Neural cell (in vitro differentiated cells): Measurements from ENCODE around the gene CASP10.

Experiments
- EP300 ChIP-seq: fragments of 450-650 bp; conservative IDR thresholded peaks from 2 replicates; pipeline ENCODE4 v1.6.1; 2014; ENCODE audit warnings: antibody characterized with exemption, mild to moderate bottlenecking, moderate library complexity; ENCODE audit not compliant: poor library complexity, severe bottlenecking
- EZH2 ChIP-seq: fragments of 200-600, 300-800 bp; shearing (Covaris generic), sonication (generic); IDR thresholded peaks from 2 replicates; pipeline ENCODE4 v1.6.1; 2014; ENCODE audit warnings: antibody characterized with exemption, low read length, borderline replicate concordance, mild to moderate bottlenecking; ENCODE audit not compliant: insufficient read depth, poor library complexity, severe bottlenecking
- MXI1 ChIP-seq: fragments of 450-650 bp; conservative IDR thresholded peaks from 2 replicates; pipeline ENCODE4 v1.6.1; 2014; ENCODE audit warnings: antibody characterized with exemption, mild to moderate bottlenecking; ENCODE audit not compliant: poor library complexity, severe bottlenecking
- POLR2AphosphoS5 ChIP-seq: IDR thresholded peaks from 2 replicates; pipeline ENCODE4 v1.6.1; 2012
- RAD21 ChIP-seq: fragments of 450-650 bp; conservative IDR thresholded peaks from 2 replicates; pipeline ENCODE4 v1.6.1; 2014; ENCODE audit warnings: antibody characterized with exemption, mild to moderate bottlenecking, moderate library complexity
- SMC3 ChIP-seq: fragments of 450-650 bp; conservative IDR thresholded peaks from 2 replicates; pipeline ENCODE4 v1.6.1; 2014; ENCODE audit warnings: antibody characterized with exemption, mild to moderate bottlenecking, moderate library complexity; ENCODE audit not compliant: poor library complexity
- TAF1 ChIP-seq: IDR thresholded peaks from 2 replicates; pipeline ENCODE4 v1.6.1; 2012; ENCODE audit warnings: low read depth
- TF ChIP-seq, protein P1 (sequence below): IDR thresholded peaks from 2 replicates; pipeline ENCODE4 v1.6.1; 2012; ENCODE audit warnings: borderline replicate concordance
- TF ChIP-seq, protein P2 (sequence below): fragments of 450-650 bp; IDR thresholded peaks from 2 replicates; pipeline ENCODE4 v1.5.1; 2014; ENCODE audit warnings: antibody characterized with exemption, mild to moderate bottlenecking, moderate library complexity; ENCODE audit not compliant: poor library complexity, severe bottlenecking

DNA sequence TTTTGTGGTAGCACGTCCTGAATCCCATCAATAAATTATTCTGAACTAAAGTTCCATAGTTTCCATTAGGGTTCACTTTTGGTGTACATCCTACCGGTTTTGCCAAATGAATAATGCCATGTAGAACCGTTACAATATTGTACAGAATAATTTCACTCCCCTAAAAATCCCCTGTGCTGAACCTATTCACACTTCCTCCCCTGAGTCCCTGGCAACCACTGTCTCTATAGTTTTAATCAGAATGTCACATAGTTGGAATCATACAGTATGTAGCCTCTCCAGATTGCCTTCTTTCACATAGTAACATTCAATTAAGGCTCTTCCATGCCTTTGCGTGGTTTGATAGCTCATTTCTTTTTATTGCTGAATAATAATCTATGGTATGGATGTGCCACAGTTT, 67.8 kb downstream of the CASP10 start:
- TF ChIP-seq, protein P1, sequence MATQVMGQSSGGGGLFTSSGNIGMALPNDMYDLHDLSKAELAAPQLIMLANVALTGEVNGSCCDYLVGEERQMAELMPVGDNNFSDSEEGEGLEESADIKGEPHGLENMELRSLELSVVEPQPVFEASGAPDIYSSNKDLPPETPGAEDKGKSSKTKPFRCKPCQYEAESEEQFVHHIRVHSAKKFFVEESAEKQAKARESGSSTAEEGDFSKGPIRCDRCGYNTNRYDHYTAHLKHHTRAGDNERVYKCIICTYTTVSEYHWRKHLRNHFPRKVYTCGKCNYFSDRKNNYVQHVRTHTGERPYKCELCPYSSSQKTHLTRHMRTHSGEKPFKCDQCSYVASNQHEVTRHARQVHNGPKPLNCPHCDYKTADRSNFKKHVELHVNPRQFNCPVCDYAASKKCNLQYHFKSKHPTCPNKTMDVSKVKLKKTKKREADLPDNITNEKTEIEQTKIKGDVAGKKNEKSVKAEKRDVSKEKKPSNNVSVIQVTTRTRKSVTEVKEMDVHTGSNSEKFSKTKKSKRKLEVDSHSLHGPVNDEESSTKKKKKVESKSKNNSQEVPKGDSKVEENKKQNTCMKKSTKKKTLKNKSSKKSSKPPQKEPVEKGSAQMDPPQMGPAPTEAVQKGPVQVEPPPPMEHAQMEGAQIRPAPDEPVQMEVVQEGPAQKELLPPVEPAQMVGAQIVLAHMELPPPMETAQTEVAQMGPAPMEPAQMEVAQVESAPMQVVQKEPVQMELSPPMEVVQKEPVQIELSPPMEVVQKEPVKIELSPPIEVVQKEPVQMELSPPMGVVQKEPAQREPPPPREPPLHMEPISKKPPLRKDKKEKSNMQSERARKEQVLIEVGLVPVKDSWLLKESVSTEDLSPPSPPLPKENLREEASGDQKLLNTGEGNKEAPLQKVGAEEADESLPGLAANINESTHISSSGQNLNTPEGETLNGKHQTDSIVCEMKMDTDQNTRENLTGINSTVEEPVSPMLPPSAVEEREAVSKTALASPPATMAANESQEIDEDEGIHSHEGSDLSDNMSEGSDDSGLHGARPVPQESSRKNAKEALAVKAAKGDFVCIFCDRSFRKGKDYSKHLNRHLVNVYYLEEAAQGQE: no peak
- TF ChIP-seq EZH2 (no peak), RAD21 (no peak), POLR2AphosphoS5 (no peak), TAF1 (no peak), SMC3 (no peak), EP300 (no peak), MXI1 (no peak)
- TF ChIP-seq, protein P2, sequence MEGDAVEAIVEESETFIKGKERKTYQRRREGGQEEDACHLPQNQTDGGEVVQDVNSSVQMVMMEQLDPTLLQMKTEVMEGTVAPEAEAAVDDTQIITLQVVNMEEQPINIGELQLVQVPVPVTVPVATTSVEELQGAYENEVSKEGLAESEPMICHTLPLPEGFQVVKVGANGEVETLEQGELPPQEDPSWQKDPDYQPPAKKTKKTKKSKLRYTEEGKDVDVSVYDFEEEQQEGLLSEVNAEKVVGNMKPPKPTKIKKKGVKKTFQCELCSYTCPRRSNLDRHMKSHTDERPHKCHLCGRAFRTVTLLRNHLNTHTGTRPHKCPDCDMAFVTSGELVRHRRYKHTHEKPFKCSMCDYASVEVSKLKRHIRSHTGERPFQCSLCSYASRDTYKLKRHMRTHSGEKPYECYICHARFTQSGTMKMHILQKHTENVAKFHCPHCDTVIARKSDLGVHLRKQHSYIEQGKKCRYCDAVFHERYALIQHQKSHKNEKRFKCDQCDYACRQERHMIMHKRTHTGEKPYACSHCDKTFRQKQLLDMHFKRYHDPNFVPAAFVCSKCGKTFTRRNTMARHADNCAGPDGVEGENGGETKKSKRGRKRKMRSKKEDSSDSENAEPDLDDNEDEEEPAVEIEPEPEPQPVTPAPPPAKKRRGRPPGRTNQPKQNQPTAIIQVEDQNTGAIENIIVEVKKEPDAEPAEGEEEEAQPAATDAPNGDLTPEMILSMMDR: no peak
